ENCODE data around the gene TMEM135. TPM values are rescaled to one million over a fixed set of nuclear protein-coding genes. Genes with fewer than 3 reads are reported as not detected.

TMEM135 gene
- total RNA-seq, 1 donor from 2014 or later = 46.4 TPM

DNA sequence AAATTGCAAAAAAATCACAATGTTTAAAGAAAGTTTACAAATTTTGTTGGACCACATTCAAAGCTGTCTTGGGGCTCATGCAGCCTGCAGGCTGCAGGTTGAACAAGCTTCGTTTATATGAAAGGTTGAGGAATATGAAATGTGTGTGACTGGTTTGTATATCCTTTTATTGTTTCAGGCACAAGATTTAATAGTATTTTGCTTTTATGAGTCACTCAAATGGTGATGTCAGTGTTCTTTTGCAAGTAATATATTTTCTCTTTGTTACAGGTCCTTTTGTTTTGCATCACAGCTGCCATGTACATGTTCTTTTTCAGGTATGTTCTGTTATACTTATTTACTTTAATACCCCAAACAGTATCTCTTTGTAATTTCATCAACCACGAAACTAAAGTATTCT lies 198.6 kb downstream of the TMEM135 start:
- peaks cover 4% of the 10 kb centered on the region for H3K36me3 Mint-ChIP-seq
- no peaks in the 10 kb centered on the region for H3K4me1 Mint-ChIP-seq
- Histone ChIP-seq H3K27me3 (no peaks in the 10 kb centered on the region), H3K4me1 (no peaks in the 10 kb centered on the region), H4K20me1 (ENCODE audit: low read depth) (no peaks in the 10 kb centered on the region), H3K9me3 (ENCODE audit: low read depth) (no peaks in the 10 kb centered on the region), H3F3A (ENCODE audit: low read depth) (no peaks in the 10 kb centered on the region), H3K9ac (no peak overlapping the region), H2AFZ (replicated peaks) (no peak overlapping the region), H3K27ac (no peak overlapping the region), H3K36me3 (no peaks in the 10 kb centered on the region), H3K4me2 (no peak overlapping the region), H3K4me3 (no peak overlapping the region), H3K79me2 (ENCODE audit: low read depth) (no peaks in the 10 kb centered on the region)
- DNase-seq (ENCODE audit: low spot score) = no peak
- H3K27ac Mint-ChIP-seq = no peak overlapping the region
- H3K27me3 Mint-ChIP-seq (ENCODE audit: insufficient read depth, low read depth) = peaks cover 1% of the 10 kb centered on the region
- no peak overlapping the region for H3K4me3 Mint-ChIP-seq
- TF ChIP-seq, protein P1, sequence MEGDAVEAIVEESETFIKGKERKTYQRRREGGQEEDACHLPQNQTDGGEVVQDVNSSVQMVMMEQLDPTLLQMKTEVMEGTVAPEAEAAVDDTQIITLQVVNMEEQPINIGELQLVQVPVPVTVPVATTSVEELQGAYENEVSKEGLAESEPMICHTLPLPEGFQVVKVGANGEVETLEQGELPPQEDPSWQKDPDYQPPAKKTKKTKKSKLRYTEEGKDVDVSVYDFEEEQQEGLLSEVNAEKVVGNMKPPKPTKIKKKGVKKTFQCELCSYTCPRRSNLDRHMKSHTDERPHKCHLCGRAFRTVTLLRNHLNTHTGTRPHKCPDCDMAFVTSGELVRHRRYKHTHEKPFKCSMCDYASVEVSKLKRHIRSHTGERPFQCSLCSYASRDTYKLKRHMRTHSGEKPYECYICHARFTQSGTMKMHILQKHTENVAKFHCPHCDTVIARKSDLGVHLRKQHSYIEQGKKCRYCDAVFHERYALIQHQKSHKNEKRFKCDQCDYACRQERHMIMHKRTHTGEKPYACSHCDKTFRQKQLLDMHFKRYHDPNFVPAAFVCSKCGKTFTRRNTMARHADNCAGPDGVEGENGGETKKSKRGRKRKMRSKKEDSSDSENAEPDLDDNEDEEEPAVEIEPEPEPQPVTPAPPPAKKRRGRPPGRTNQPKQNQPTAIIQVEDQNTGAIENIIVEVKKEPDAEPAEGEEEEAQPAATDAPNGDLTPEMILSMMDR (IDR thresholded peaks at IDR 0.05) = no peak
- TF ChIP-seq EZH2phosphoT487 (IDR thresholded peaks at IDR 0.05) (no peak), EZH2 (IDR thresholded peaks at IDR 0.05) (no peak)
- peaks cover 11% of the 10 kb centered on the region for H3K9me3 Mint-ChIP-seq

DNA sequence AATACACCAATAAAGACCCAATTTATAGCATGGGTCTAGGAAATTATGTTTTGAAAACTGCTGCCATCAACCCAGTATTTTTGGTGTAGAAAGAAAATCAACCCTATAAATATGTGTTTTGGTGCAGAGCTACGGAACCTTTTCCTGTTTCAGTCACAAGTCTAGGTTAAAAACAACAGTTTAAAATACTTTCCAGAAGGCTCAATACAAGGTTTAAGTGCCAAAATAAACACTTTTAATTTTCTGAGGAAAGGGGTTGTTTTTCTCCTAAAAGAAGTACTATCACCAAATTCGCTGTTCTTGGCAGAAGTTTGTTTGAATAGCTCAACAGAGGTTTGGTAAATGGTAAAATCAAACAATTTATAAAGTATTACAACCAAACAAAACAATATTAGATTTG lies 201.3 kb downstream of the TMEM135 start:
- Mint-ChIP-seq H3K27ac (no peak overlapping the region), H3K9me3 (peaks cover 2% of the 10 kb centered on the region), H3K4me1 (no peaks in the 10 kb centered on the region), H3K4me3 (no peak overlapping the region), H3K36me3 (no peaks in the 10 kb centered on the region), H3K27me3 (ENCODE audit: insufficient read depth, low read depth) (no peaks in the 10 kb centered on the region)
- H3K36me3 ChIP-seq = no peaks in the 10 kb centered on the region
- no peaks in the 10 kb centered on the region for H4K20me1 ChIP-seq (ENCODE audit: low read depth)
- no peaks in the 10 kb centered on the region for H3K79me2 ChIP-seq (ENCODE audit: low read depth)
- no peak overlapping the region for H3K9ac ChIP-seq
- DNase-seq (ENCODE audit: low spot score) = no peak
- no peak overlapping the region for H3K27ac ChIP-seq
- no peaks in the 10 kb centered on the region for H3K9me3 ChIP-seq (ENCODE audit: low read depth)
- H3F3A ChIP-seq (ENCODE audit: low read depth) = no peaks in the 10 kb centered on the region
- H2AFZ ChIP-seq (replicated peaks) = no peak overlapping the region
- H3K4me2 ChIP-seq = no peak overlapping the region
- TF ChIP-seq EZH2 (IDR thresholded peaks at IDR 0.05) (no peak), EZH2phosphoT487 (IDR thresholded peaks at IDR 0.05) (no peak)
- TF ChIP-seq, protein P1 (IDR thresholded peaks at IDR 0.05) = no peak
- no peak overlapping the region for H3K4me3 ChIP-seq
- no peaks in the 10 kb centered on the region for H3K27me3 ChIP-seq
- H3K4me1 ChIP-seq = no peaks in the 10 kb centered on the region

DNA sequence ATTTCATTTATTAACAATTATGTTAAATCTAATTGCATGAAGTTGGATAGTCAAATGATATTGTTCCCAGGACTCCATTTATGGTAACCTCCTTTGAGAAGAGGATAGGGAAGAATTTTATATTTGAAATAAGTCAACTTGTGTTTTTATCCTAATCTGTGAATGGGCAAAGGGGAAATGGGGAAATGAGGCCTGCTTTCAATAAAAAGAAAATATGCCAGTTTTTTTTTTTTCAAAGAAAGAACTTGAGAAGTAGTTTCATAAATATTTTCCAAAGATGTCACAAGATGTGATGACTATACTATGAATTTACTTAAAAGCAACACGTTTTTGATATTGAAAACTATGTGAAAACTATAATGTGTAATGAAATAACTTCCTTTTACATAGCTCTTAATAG lies 201.8 kb downstream of the TMEM135 start:
- peaks cover 2% of the 10 kb centered on the region for H3K9me3 Mint-ChIP-seq
- H3K4me2 ChIP-seq = no peak overlapping the region
- H4K20me1 ChIP-seq (ENCODE audit: low read depth) = no peaks in the 10 kb centered on the region
- H3K4me3 Mint-ChIP-seq = no peak overlapping the region
- H3K27ac Mint-ChIP-seq = no peak overlapping the region
- H3K9me3 ChIP-seq (ENCODE audit: low read depth) = no peaks in the 10 kb centered on the region
- no peaks in the 10 kb centered on the region for H3K36me3 Mint-ChIP-seq
- no peak overlapping the region for H2AFZ ChIP-seq (replicated peaks)
- TF ChIP-seq EZH2 (IDR thresholded peaks at IDR 0.05) (no peak), EZH2phosphoT487 (IDR thresholded peaks at IDR 0.05) (no peak)
- TF ChIP-seq, protein P1 (IDR thresholded peaks at IDR 0.05) = no peak
- H3K27me3 Mint-ChIP-seq (ENCODE audit: insufficient read depth, low read depth) = no peaks in the 10 kb centered on the region
- no peak overlapping the region for H3K4me3 ChIP-seq
- no peaks in the 10 kb centered on the region for H3K4me1 ChIP-seq
- H3K79me2 ChIP-seq (ENCODE audit: low read depth) = no peaks in the 10 kb centered on the region
- no peaks in the 10 kb centered on the region for H3F3A ChIP-seq (ENCODE audit: low read depth)
- no peak for DNase-seq (ENCODE audit: low spot score)
- no peaks in the 10 kb centered on the region for H3K36me3 ChIP-seq
- no peak overlapping the region for H3K27ac ChIP-seq
- no peak overlapping the region for H3K9ac ChIP-seq
- H3K4me1 Mint-ChIP-seq = no peaks in the 10 kb centered on the region
- no peaks in the 10 kb centered on the region for H3K27me3 ChIP-seq

Measured in neural progenitor cell (in vitro differentiated cells).